Ectodermal cell (in vitro differentiated cells): Measurements from ENCODE around the gene FOXK2.

Source experiments
- H3K27ac ChIP-seq: 2 replicates; pipeline ENCODE4 v1.7.0; 2013; ENCODE audit warnings: mild to moderate bottlenecking, low read depth, low read length; ENCODE audit not compliant: insufficient read depth, poor library complexity, severe bottlenecking
- H3K27me3 ChIP-seq: 2 replicates; pipeline ENCODE4 v1.7.0; 2013; ENCODE audit warnings: mild to moderate bottlenecking, low read length; ENCODE audit not compliant: insufficient read depth, control insufficient read depth, poor library complexity, severe bottlenecking
- H3K36me3 ChIP-seq: one replicate; pipeline ENCODE4 v1.7.0; 2013; ENCODE audit warnings: low read length; ENCODE audit not compliant: control insufficient read depth, insufficient read depth
- H3K4me1 ChIP-seq: one replicate; pipeline ENCODE4 v1.7.0; 2013; ENCODE audit warnings: low read length; ENCODE audit not compliant: control insufficient read depth, insufficient read depth
- H3K4me3 ChIP-seq: 2 replicates; pipeline ENCODE4 v1.7.0; 2013; ENCODE audit warnings: low read depth, low read length, control low read depth; ENCODE audit not compliant: insufficient read depth
- H3K9me3 ChIP-seq: 2 replicates; pipeline ENCODE4 v1.7.0; 2013; ENCODE audit warnings: mild to moderate bottlenecking, low read length, moderate library complexity; ENCODE audit not compliant: control insufficient read depth
- WGBS, 2 experiments: methylation state at CpG; one replicate each; pipeline ENCODE4 v1.1.7; 2013; ENCODE audit warnings: missing lambda C conversion rate in 2 of 2; 5-methylcytosine and 5-hydroxymethylcytosine counted together

The FOXK2 gene

DNA sequence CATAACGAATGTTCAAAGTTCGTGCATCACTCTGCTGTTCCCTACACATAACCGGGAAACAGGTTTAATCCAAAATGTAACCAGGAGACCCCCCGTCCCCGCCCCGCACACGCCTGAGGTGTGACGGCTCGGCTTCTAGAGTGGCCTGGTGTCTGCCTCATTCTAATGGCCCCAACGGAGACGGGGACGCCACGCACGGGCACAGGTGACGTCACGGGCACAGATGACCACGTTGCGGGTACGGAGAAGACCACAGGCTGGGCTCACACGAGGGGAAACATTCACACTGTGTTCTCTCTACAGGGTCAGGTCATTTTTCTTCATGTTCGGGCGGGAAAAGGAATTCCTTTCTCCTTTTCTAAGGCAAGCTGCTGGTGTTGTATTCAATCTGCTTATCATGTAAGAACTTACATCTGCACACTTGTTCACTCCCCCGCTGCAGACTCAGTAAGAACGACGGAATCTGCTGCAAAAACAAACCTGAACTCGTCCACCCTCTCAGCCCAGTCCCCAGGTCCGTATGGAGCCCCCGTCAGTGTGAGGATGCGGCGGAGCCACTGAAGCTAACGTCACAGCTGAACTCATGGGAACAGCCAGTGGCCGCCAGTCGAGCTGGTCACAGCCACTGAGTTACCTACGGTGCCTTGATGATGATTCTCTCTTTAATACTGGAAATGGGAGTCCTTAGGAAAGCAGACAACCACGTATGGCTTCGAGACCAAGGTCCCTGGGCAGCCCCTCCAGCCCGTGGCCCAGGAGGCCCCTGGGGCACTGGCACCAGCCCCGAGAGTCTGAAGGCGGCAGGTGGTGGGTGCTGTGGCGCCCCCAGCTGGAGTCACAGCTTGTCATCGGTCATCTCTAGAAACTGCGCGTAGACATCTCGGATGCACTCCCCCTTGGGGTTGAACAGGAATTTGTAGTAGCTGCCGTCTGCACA is 95.8 kb downstream of the FOXK2 start:
- Histone ChIP-seq H3K27ac (no peak overlapping the region), H3K4me3 (no peak overlapping the region), H3K36me3 (peaks cover 38% of the 10 kb centered on the region), H3K9me3 (no peaks in the 10 kb centered on the region), H3K27me3 (no peaks in the 10 kb centered on the region), H3K4me1 (no peaks in the 10 kb centered on the region)
- 94 to 95% methylated on average over 45 of the region's 45 CpGs for WGBS, 2 experiments

DNA sequence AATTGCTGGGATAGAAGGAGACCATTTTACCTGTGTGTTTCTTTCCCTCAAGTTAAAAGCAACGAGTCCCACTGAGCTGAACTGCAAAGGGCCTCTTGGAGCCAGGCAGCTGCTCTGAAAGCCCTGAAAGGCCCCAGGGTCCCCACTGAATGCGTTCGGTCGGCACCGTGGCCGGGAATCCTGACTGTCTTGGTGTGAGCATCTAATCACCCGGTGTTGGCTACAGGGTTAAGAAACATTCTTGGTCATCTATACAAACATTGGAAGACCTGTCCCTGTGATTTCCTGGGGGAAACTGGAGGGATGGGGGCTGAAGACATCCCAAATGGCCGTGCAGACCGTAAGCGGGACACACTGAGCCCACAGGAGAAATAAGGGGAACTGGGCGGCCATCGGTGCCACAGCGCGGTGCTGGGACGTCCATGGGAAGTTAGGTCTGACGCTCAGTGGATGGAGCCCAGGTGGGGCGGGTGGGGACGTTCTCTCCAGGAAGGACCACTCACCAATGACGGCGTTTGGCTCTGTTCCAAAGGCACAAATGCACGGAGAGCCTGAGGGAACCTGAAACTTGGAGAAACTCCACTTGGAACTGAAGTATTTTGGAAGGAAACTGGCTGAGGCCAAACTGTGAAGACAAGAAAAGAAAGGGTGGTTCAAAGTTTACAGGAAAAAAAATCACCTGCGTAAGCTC is 96.6 kb downstream of the FOXK2 start:
- WGBS, 2 experiments, result 95 to 97% methylated on average over 22 of the region's 22 CpGs
- Histone ChIP-seq H3K36me3 (peaks cover 38% of the 10 kb centered on the region), H3K9me3 (no peaks in the 10 kb centered on the region), H3K27ac (no peak overlapping the region), H3K4me3 (no peak overlapping the region), H3K4me1 (no peaks in the 10 kb centered on the region), H3K27me3 (no peaks in the 10 kb centered on the region)

DNA sequence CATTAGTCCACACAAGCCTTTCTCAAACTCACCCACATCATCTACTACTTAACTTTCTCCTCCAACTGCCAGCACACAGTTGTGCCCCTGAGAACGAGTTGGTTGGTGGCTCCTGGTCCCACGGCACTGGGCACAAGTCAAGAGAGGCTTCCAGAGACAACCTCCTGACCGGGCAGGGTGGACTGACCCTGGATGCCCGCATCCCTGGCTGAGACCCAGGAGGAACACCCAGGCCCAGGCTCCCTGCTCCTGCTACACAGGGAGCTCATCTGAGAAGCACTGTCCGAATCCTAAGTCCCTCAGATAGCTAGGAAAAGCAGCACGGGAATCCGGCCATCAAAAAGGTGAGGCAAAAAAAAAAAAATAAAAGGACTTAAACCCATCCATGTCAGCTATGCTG is 99.7 kb downstream of the FOXK2 start:
- no peak overlapping the region for H3K27ac ChIP-seq
- H3K4me1 ChIP-seq, result no peaks in the 10 kb centered on the region
- 92 to 96% methylated on average over 7 of the region's 7 CpGs for WGBS, 2 experiments
- no peaks in the 10 kb centered on the region for H3K27me3 ChIP-seq
- no peak overlapping the region for H3K4me3 ChIP-seq
- no peaks in the 10 kb centered on the region for H3K9me3 ChIP-seq
- H3K36me3 ChIP-seq, result peaks cover 37% of the 10 kb centered on the region

DNA sequence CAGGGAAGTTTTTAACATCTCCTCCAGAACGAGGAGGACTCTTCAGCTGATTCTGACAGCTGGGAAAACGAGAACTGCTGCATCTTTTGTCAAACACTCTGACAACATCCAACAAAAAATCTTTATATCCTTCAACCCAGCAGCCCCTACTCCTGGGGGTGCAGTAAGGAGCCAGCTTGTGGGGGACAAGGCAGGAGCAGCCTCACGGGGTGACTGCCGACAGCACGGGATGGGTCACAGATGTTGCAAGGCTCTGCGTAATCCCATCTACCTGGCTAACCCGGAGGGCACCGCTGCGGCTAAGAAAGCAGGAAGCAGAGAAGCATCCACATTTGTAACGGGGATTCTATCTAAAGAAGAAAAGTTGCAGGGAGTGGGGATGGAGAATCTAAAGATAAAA is 100.1 kb downstream of the FOXK2 start:
- 95 to 97% methylated on average over 10 of the region's 10 CpGs for WGBS, 2 experiments
- H3K4me1 ChIP-seq, result no peaks in the 10 kb centered on the region
- H3K27me3 ChIP-seq, result no peaks in the 10 kb centered on the region
- H3K9me3 ChIP-seq, result no peaks in the 10 kb centered on the region
- H3K36me3 ChIP-seq, result peaks cover 39% of the 10 kb centered on the region
- H3K4me3 ChIP-seq, result no peak overlapping the region
- H3K27ac ChIP-seq, result no peak overlapping the region

DNA sequence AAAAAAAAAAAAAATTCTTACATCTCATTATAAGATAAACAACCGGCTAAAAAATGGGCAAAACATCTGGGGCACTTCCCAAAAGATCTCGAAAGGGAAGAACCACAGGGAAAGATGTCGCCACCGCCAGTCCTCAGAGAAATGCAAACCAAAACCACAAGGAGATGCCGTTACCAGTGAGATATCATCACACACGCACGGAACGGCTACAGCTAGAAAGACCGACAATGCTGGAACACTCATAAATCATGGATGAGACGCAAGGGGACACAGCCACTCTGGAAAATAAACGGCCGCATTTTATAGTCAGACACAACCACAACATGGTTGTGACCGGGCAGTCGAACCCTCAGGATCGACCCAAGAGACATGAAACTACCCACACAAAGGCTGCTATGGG is 104.2 kb downstream of the FOXK2 start:
- Histone ChIP-seq H3K4me1 (no peaks in the 10 kb centered on the region), H3K27ac (no peak overlapping the region), H3K36me3 (peaks cover 29% of the 10 kb centered on the region), H3K27me3 (no peaks in the 10 kb centered on the region), H3K4me3 (no peak overlapping the region), H3K9me3 (no peaks in the 10 kb centered on the region)
- WGBS, 2 experiments, result 94 to 95% methylated on average over 15 of the region's 15 CpGs

DNA sequence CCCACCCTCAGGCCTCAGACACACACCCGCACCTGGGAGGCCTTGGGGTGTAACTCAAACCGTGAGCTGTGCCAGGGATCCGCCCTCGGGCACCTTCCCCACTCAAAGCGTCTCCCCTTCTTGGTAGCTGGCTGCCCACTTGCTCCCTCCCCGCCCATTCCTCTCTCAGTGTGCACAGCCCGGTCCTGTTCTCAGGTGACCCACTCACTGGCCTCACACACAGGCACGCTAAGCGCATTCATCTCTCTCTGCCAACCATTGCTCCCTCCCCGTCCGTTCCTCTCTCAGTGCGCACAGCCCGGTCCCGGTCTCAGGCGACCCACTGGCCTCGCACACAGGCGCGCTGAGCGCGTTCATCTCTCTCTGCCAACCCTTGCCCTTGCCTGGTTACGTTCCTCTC is 107.9 kb downstream of the FOXK2 start:
- Histone ChIP-seq H3K27ac (no peak overlapping the region), H3K4me3 (no peak overlapping the region), H3K36me3 (peaks cover 25% of the 10 kb centered on the region), H3K4me1 (no peaks in the 10 kb centered on the region), H3K27me3 (no peaks in the 10 kb centered on the region), H3K9me3 (no peaks in the 10 kb centered on the region)
- WGBS, 2 experiments, result 96 to 97% methylated on average over 21 of the region's 21 CpGs

DNA sequence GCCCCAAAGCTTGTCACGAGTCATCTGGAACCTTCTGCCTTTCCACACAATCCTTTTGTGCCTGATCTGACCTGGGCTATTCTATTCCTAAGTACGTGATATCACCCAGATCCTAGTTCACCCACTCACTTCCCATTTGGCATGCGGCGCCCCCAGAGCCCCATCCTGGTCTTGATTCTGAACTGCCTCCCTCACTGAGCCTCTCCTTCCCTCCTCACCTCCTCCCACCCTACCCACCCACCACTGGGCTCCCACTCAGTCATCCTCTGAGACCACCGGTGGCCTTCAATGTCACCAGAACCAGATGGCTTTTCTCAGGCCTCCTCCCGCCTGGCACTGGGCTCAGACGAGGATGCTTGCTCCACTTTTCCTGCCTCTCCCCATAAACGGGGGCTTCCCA is 110.2 kb downstream of the FOXK2 start:
- Histone ChIP-seq H3K36me3 (peaks cover 26% of the 10 kb centered on the region), H3K27me3 (no peaks in the 10 kb centered on the region), H3K9me3 (no peaks in the 10 kb centered on the region), H3K27ac (no peak overlapping the region), H3K4me1 (no peaks in the 10 kb centered on the region), H3K4me3 (no peak overlapping the region)
- WGBS, 2 experiments, result 92% methylated on average over 8 of the region's 8 CpGs

DNA sequence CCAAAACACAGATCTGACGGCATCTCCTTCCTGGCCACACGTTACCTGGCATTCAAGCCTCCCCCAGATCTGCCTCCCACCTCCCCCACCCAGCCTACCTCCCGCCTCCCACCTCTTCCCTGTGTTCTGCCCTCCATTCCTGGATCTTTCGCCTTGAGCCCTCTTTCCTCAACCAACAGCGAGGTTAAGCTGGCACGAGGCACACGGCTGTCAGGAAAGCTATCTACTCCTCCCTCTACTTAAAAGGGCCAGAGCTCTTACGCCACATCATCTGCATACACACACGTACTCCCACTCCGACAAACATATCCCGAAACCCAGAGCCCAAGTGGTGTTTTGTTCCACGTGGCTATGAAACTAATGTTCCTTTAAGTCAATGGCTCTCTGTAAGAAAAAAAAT is 110.7 kb downstream of the FOXK2 start:
- WGBS, 2 experiments, result 94 to 96% methylated on average over 12 of the region's 12 CpGs
- H3K36me3 ChIP-seq, result peaks cover 21% of the 10 kb centered on the region
- H3K27me3 ChIP-seq, result no peaks in the 10 kb centered on the region

DNA sequence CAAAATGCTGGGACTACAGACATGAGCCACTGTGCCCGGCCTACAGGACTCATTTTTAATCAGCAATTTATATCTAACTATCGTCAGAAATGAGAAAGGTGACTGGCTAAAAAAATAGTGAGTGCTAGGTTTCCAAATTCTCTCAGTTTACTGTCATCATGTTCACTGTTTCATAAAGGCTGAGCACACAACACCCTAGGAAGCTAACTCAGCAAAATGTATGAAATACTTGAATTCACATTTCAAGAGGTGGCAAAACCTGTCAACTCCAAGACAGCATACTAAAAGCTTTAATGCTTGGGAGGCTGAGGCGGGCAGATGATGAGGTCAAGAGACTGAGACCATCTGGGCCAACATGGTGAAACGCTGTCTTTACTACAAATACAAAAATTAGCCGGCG is 112.0 kb downstream of the FOXK2 start:
- H3K9me3 ChIP-seq, result no peaks in the 10 kb centered on the region
- peaks cover 16% of the 10 kb centered on the region for H3K36me3 ChIP-seq
- no peak overlapping the region for H3K4me3 ChIP-seq
- no peaks in the 10 kb centered on the region for H3K4me1 ChIP-seq
- H3K27ac ChIP-seq, result no peak overlapping the region
- H3K27me3 ChIP-seq, result no peaks in the 10 kb centered on the region
- WGBS, 2 experiments, result 95 to 96% methylated on average over 6 of the region's 6 CpGs

More for the DNA sequence above, 110.7 kb downstream of the FOXK2 start:
- H3K4me3 ChIP-seq, result no peak overlapping the region
- H3K27ac ChIP-seq, result no peak overlapping the region
- H3K4me1 ChIP-seq, result no peaks in the 10 kb centered on the region
- H3K9me3 ChIP-seq, result no peaks in the 10 kb centered on the region

DNA sequence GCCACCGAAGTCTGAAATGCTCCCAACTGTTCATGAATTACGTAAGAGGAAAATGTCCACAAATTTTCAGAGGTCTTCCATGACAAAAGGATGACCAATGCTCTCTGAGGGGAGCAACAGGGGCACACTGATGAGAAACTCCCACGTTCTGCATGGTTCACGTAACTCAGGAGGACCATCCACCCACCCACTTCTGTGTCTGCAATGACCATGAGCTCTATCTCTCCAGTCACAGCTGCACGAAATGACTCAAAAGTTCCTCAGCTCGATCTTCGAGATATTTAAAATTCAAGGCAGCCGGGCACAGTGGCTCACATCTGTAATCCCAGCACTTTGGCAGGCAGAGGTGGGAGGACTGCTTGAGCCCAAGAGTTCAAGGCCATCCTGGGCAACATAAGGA is 112.9 kb downstream of the FOXK2 start:
- Histone ChIP-seq H3K9me3 (no peaks in the 10 kb centered on the region), H3K4me1 (no peaks in the 10 kb centered on the region), H3K27me3 (no peaks in the 10 kb centered on the region), H3K36me3 (peaks cover 12% of the 10 kb centered on the region), H3K4me3 (no peak overlapping the region), H3K27ac (no peak overlapping the region)
- 93% methylated on average over 8 of the region's 8 CpGs for WGBS, 2 experiments
